ENCODE measurements around the gene GBE1.

Gene GBE1

GRCh38 chr3:81699536-81700320 lies 61.7 kb downstream of the GBE1 start:
- TF ChIP-seq USF1 (IDR thresholded peaks at IDR 0.05), result no peak
- TF ChIP-seq RAD21 (IDR thresholded peaks at IDR 0.05; ENCODE audit: low read depth), result no peak
- TF ChIP-seq CEBPB (IDR thresholded peaks at IDR 0.05), result no peak
- no peak for TF ChIP-seq ZBTB7A (IDR thresholded peaks at IDR 0.05; ENCODE audit: low read depth)
- no peak for TF ChIP-seq MAX (IDR thresholded peaks at IDR 0.05)
- no peak for TF ChIP-seq TEAD4 (IDR thresholded peaks at IDR 0.05)

- TF ChIP-seq TCF12 (IDR thresholded peaks at IDR 0.05; ENCODE audit: low read depth) (peak; percentile 77; the same call in 1 of the 2 replicates), EP300 (IDR thresholded peaks at IDR 0.05; ENCODE audit: borderline replicate concordance) (peak; percentile 79), MAX (IDR thresholded peaks at IDR 0.05) (no peak), YY1 (IDR thresholded peaks at IDR 0.05; ENCODE audit: low read depth) (no peak), TAF1 (IDR thresholded peaks at IDR 0.05; ENCODE audit: low read depth) (no peak), CEBPB (IDR thresholded peaks at IDR 0.05) (no peak; the same call in 1 of the 2 replicates), ZBTB7A (IDR thresholded peaks at IDR 0.05; ENCODE audit: low read depth) (no peak), FOXM1 (IDR thresholded peaks at IDR 0.05; ENCODE audit: borderline replicate concordance, low read depth) (peak; percentile 26; the same call in 1 of the 2 replicates), NFIC (IDR thresholded peaks at IDR 0.05) (peak; percentile 18; the same call in 1 of the 2 replicates), EGR1 (IDR thresholded peaks at IDR 0.05) (no peak), CREB1 (IDR thresholded peaks at IDR 0.05; ENCODE audit: low read depth) (no peak), REST (IDR thresholded peaks at IDR 0.05; ENCODE audit: low read depth) (no peak), RAD21 (IDR thresholded peaks at IDR 0.05; ENCODE audit: low read depth) (0 out of 2 replicates have a peak, but pooled peaks have one; percentile 5), TEAD4 (IDR thresholded peaks at IDR 0.05) (peak; percentile 63), USF1 (IDR thresholded peaks at IDR 0.05) (no peak)
These were observed 65.4 kb downstream of the GBE1 start for GRCh38 chr3:81696090-81696489.

- TF ChIP-seq YY1 (IDR thresholded peaks at IDR 0.05; ENCODE audit: low read depth), result no peak
These were observed 66.1 kb downstream of the GBE1 start for GRCh38 chr3:81695302-81695701.

GRCh38 chr3:81694662-81695061 lies 66.8 kb downstream of the GBE1 start:
- TF ChIP-seq EGR1 (IDR thresholded peaks at IDR 0.05), result no peak
- no peak for TF ChIP-seq CREB1 (IDR thresholded peaks at IDR 0.05; ENCODE audit: low read depth)
- TF ChIP-seq TCF12 (IDR thresholded peaks at IDR 0.05; ENCODE audit: low read depth), result no peak
- TF ChIP-seq USF1 (IDR thresholded peaks at IDR 0.05), result no peak
- TF ChIP-seq EP300 (IDR thresholded peaks at IDR 0.05; ENCODE audit: borderline replicate concordance), result no peak

- TF ChIP-seq TCF12 (IDR thresholded peaks at IDR 0.05; ENCODE audit: low read depth) (no peak), MAX (IDR thresholded peaks at IDR 0.05) (no peak), YY1 (IDR thresholded peaks at IDR 0.05; ENCODE audit: low read depth) (no peak), EP300 (IDR thresholded peaks at IDR 0.05; ENCODE audit: borderline replicate concordance) (no peak), CREB1 (IDR thresholded peaks at IDR 0.05; ENCODE audit: low read depth) (no peak), TAF1 (IDR thresholded peaks at IDR 0.05; ENCODE audit: low read depth) (no peak), NFIC (IDR thresholded peaks at IDR 0.05) (no peak), RAD21 (IDR thresholded peaks at IDR 0.05; ENCODE audit: low read depth) (no peak), EGR1 (IDR thresholded peaks at IDR 0.05) (no peak), REST (IDR thresholded peaks at IDR 0.05; ENCODE audit: low read depth) (no peak), USF1 (IDR thresholded peaks at IDR 0.05) (no peak), FOXM1 (IDR thresholded peaks at IDR 0.05; ENCODE audit: borderline replicate concordance, low read depth) (no peak), CEBPB (IDR thresholded peaks at IDR 0.05) (no peak), ZBTB7A (IDR thresholded peaks at IDR 0.05; ENCODE audit: low read depth) (no peak), TEAD4 (IDR thresholded peaks at IDR 0.05) (no peak)
These were observed 68.7 kb downstream of the GBE1 start for GRCh38 chr3:81692766-81693165.

Data from Ishikawa (cell line).